GM19239 (cell line): ENCODE data around the gene PTP4A1.
A peak's percentile ranks its signal among the peaks of the same experiment; 100 is the strongest.
"Not testable (repeated sequence)": the region's sequence is repeated elsewhere in the genome, so short reads cannot be mapped to it uniquely, and the experiment has no call there.

Experiments used
- DNase-seq: peaks from one replicate; pipeline ENCODE4 v3.0.0; 2011; ENCODE audit warnings: low spot score; ENCODE audit not compliant: insufficient read length
- FAIRE-seq: peaks from 2 replicates; lab custom pipeline; 2011; peaks lifted over from hg19 to GRCh38; lab: Jason Lieb, UNC

The PTP4A1 gene

GRCh38 chr6:63572044-63572746, at the start of gene PTP4A1, which contains the start of gene LOC128125822:
TSS of gene PTP4A1 (plus strand) at chr6:63572480. CDS start at chr6:63576881, 4,401 bp downstream.
TSS of gene LOC128125822 (plus strand) at chr6:63572480.
- FAIRE-seq (no peak), DNase-seq (peak; percentile 81)

DNA sequence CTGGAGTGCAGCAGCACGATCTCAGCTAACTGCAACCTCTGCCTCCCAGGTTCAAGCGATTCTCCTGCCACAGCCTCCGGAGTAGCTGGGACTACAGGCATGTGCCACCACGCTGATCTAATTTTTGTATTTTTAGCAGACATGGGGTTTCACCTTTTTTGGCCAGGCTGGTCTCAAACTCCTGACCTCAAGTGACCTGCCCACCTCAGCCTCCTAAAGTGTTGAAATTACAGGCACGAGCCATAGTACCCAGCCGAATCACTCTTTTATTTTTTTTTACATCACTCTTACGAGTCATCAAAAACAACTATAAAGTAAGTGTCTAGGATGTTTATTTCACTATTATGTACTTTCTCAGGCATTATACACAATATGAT, 49.4 kb upstream of the PTP4A1 start:
- not testable (repeated sequence) for FAIRE-seq, DNase-seq

GRCh38 chr6:63523630-63524029, 48.6 kb upstream of the PTP4A1 start:
- FAIRE-seq (no peak), DNase-seq (no peak)

DNA sequence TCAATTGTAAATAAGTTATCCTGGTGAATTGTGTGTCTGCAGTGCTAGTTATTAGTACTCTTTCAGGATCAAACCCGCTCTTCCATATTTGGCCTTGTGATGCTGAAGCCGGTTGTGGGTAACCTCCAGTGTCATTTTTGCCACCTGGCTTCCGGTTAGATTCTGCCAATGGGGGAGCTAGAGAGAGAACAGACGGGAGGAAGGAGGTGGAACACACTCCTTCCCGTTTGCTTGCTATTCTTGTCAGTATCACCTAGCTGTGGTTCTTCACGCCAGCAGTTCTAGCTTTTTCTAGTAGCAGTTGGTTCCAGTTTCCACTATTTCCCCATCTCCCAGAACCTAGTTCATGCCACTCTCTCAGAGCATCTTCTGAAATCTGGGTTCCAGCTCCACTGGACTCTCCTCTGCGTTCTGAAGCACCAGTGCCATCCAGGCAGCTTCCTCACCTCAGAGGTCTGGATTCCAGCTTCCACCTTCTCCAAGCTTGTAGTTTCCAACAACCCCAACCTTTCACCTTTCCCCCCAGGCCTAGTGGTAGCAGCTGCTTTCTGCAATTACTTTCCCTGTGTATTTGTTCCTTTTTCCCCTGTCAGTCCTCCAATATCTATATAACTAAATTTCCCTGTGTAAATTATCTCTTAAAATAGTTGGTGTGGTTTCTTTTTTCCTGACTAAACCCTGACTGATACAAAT, 46.9 kb upstream of the PTP4A1 start:
- DNase-seq, result no peak
- no peak for FAIRE-seq

DNA sequence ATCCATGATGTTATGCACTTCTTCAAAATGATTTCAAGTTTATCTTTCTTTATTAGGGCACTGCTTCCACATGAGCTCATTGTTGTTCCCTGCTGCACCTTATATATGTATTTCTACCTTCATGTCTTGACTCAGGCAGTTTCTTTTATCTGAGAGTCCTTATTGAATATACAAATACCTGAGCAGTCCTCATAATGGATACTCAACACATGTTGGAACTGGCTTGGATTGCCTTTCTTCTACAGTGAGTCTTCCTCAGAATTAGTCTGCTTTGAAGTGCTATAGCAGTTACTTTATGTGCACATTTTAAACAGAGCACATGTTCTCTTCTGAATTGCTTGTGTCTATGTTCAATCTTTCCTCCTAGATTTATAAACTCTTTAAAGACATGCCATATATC, 45.3 kb upstream of the PTP4A1 start:
- DNase-seq, result no peak
- FAIRE-seq, result no peak

DNA sequence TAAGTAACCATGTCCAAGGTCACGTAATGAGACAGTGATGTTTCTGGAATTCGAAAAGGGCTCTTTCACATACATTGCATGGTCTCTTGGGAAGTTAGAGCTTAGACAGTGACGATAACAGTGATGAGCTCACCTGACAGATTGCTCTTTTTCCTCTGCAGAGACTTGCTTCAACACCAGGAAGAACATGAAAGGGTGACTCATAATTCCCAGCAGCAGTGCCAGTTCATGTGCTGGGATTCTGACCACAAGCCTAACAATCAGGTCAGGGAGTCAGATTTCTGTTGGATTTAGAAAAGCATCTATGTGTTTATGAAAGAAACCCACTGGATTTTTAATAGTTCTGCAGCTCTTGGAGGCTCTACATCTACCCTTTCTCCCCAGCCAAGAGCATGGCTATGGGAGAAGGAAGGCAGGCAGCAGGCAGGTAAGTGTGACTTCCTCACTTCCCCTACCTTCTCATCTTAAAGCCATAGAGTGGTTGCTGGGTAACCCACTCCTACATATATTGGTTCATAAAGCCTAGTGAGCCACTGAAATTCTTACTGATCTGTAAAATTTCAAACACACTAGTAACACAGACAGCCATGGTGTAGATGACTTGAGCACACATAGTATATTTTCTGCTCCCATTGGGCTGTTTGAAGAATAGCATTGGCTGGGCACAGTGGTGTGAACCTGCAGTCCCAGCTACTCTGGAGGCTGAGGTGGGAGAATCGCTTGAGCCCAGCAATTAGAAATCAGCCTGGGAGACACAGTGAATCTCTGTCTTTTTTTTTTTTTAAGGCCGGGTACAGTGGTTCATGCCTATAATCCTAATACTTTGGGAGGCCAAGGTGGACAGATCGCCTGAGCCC, 44.4 kb upstream of the PTP4A1 start:
- DNase-seq (no peak), FAIRE-seq (peak; percentile 58)

- no peak for DNase-seq
- FAIRE-seq, result peak; percentile 47
Observed at GRCh38 chr6:63529498-63529897, 42.8 kb upstream of the PTP4A1 start.

- no peak for FAIRE-seq
Observed at GRCh38 chr6:63530182-63530581, 42.1 kb upstream of the PTP4A1 start.

DNA sequence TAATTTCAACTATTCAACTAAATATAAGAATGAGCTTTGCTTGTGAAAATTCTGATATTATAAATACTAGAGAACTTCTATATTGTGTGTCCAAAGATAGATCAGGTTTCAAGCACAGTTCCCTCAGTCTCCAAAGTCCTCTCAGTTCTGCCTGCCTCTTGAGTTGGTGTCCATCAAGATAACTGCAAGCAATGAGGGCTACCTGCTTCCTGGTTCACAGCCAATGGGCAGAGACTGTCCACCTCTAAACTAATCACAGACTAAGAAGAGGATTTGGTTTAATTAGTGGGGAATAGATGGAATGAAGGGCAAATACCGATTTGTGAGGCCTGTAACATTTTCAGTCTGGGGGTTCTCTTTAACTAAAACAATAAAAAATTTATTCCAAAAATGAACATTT, 41.3 kb upstream of the PTP4A1 start:
- FAIRE-seq, result no peak
- DNase-seq, result no peak

More at GRCh38 chr6:63530182-63530581, 42.1 kb upstream of the PTP4A1 start:
- no peak for DNase-seq

- DNase-seq (no peak), FAIRE-seq (no peak)
Observed at GRCh38 chr6:63533026-63533425, 39.3 kb upstream of the PTP4A1 start.

DNA sequence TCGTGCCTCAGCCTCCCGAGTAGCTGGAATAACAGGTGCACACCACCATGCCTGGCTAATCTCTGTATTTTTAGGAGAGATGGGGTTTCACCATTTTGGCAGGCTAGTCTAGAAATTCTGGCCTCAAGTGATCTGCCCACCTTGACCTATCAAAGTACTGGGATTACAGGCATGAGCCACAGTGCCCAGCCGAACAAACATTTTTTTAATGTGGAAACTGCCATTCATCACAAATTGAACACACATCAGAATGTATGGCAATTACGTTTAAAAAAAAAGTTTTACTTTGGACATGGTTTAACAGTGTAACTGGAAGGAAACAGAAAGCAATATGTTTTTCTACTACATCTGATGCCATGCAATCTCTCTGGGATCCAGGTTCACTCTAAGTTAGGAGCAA, 38.3 kb upstream of the PTP4A1 start:
- FAIRE-seq (no peak), DNase-seq (no peak)

DNA sequence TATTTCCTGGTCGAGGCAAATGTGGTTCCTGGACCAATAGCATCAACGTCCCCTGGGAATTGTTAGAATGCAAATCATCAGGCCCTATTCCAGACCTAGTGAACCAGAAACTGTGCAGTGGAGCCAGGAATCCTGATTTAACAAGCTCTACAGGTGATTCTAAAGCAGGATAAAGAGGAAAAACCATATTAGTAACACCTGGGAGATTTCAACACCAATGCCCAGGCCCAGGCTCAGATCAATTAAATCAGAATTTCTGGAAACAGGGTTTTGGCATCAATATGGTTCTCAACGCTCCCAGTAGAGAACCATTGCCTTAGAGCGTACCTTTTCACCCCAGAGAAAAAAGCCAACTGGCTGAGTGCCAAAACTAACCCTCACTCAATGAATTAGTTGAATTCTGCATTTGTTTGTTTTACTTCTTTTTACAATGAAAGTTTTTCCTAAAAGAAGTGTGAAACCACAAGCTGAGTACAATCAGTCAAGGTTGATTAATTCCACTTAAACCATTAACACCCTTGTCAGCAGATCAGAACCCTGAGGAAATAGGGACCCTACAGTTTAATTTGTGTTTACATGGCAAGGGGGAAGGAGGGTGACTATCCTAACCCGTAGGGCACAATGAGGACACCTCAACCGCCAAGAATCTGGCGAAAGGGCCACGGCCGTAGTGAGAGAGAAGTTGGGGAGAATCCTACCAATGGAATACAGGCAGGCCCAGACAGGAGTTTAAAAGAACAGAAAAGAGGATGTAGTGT, 34.9 kb upstream of the PTP4A1 start:
- DNase-seq (peak; percentile 4), FAIRE-seq (peak; percentile 86)

GRCh38 chr6:63537959-63538300, 34.4 kb upstream of the PTP4A1 start:
- FAIRE-seq (no peak), DNase-seq (no peak)

GRCh38 chr6:63538550-63538949, 33.7 kb upstream of the PTP4A1 start:
- DNase-seq (no peak), FAIRE-seq (no peak)

DNA sequence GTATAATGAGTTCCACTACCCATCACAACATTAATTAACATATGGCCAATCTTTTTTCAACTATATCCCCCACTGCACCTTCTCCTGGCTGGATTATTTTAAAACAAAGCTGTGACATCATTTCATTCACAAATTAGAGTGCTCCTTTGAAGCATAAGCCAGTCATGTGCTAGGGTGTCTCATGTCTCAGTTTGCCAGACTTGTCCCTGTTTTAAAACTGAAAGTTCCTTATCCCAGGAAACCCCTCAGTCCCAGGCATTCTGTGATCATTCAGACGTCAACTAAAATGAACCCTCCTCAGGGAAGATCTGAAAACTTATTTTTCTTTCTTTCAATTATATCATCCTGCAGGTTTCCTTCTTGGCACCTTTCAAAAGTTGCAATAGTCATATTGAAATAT, 29.3 kb upstream of the PTP4A1 start:
- FAIRE-seq, result no peak
- DNase-seq, result no peak

- no peak for FAIRE-seq
- no peak for DNase-seq
Observed at GRCh38 chr6:63543982-63544381, 28.3 kb upstream of the PTP4A1 start.

DNA sequence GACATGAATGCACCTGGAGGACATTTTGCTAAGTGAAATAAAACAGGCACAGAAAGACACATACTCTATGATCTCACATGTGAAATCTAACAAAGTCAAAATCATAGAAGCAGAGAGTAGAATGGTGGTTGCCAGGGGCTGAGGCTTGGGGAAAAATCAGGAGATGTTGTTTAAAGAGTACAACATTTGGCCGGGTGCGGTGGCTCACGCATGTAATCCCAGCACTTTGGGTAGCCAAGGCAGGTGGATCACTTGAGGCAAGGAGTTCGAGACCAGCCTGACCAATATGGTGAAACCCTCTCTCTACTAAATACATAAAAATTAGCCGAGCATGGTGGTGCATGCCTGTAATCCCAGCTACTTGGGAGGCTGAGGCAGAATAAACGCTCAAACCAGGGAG, 26.0 kb upstream of the PTP4A1 start:
- FAIRE-seq, result no peak
- DNase-seq, result no peak

- FAIRE-seq (no peak), DNase-seq (no peak)
Observed at GRCh38 chr6:63546697-63547096, 25.6 kb upstream of the PTP4A1 start.

GRCh38 chr6:63549076-63549475, 23.2 kb upstream of the PTP4A1 start:
- no peak for FAIRE-seq
- no peak for DNase-seq

GRCh38 chr6:63553208-63553607, 19.1 kb upstream of the PTP4A1 start:
- DNase-seq (peak; percentile 54), FAIRE-seq (peak; percentile 98)
